Endothelial cell of umbilical vein (primary cell): Measurements from ENCODE around the gene CBX4. TPM values are rescaled to one million over a fixed set of nuclear protein-coding genes. Genes with fewer than 3 reads are reported as not detected.

Source experiments
- BruUV-seq: library from RNA; stranded (reverse); fragments of 400-500 nt; replicated peaks from 2 replicates; lab custom pipeline; 2021; lab: Mats Ljungman, UMichigan
- CTCF ChIA-PET: fragments of 300-600, 350-600 bp; sonication (Branson Sonifier 250); formaldehyde crosslinking; loops from one replicate; lab custom pipeline; 2021; ENCODE audit warnings: antibody characterized with exemption, inconsistent platforms; lab: Charles Lee
- POLR2A ChIA-PET: fragments of 300-600, 350-600 bp; sonication (Branson Sonifier 250); formaldehyde crosslinking; loops from one replicate; lab custom pipeline; 2021; ENCODE audit warnings: antibody characterized with exemption, inconsistent platforms; lab: Charles Lee
- DNase-seq: peaks from one replicate; pipeline ENCODE4 v3.0.0-alpha.2; 2011; ENCODE audit warnings: low read depth, low spot score
- FAIRE-seq: peaks from 2 replicates; lab custom pipeline; 2011; peaks lifted over from hg19 to GRCh38; lab: Jason Lieb, UNC
- H2AFZ ChIP-seq: 2 replicates; pipeline ENCODE4 v1.6.0; 2012; ENCODE audit warnings: low read depth, low read length, control low read depth, inconsistent platforms
- H3K27ac ChIP-seq: 2 replicates; pipeline ENCODE4 v1.5.1; 2011; ENCODE audit warnings: low read depth, mild to moderate bottlenecking, control low read depth, low read length, moderate library complexity; ENCODE audit not compliant: insufficient read depth
- H3K27me3 ChIP-seq, 2 experiments: 2 replicates each; pipeline versions ENCODE4 v1.6.0 to v1.6.1; 2011; ENCODE audit warnings: low read length in 2 of 2, mixed read lengths in 1 of 2; ENCODE audit not compliant: control insufficient read depth in 2 of 2, insufficient read depth in 2 of 2
- H3K36me3 ChIP-seq, 2 experiments: 2 replicates in 1 of 2; 3 replicates in 1 of 2; pipeline ENCODE4 v1.5.1; 2011; ENCODE audit warnings: low read length in 2 of 2, mild to moderate bottlenecking in 1 of 2, moderate library complexity in 1 of 2; ENCODE audit not compliant: control insufficient read depth in 2 of 2, insufficient read depth in 2 of 2; ENCODE audit errors: extremely low read depth in 1 of 2
- H3K4me1 ChIP-seq: 3 replicates; pipeline ENCODE4 v1.5.1; 2011; ENCODE audit warnings: mild to moderate bottlenecking, low read length; ENCODE audit not compliant: control insufficient read depth, insufficient read depth; ENCODE audit errors: extremely low read depth
- H3K4me2 ChIP-seq: 2 replicates; pipeline ENCODE4 v1.6.1; 2011; ENCODE audit warnings: low read length, control low read depth, mixed read lengths; ENCODE audit not compliant: insufficient read depth
- H3K4me3 ChIP-seq, 3 experiments: fragments of 200-600 bp in 1 of 3; sonication (generic), shearing (Covaris generic) in 1 of 3; replicated peaks in 1 of 3; 2 replicates each; pipeline ENCODE4 v1.5.1; 2011 to 2016; ENCODE audit warnings: control low read depth in 3 of 3, low read length in 3 of 3, mild to moderate bottlenecking in 2 of 3, inconsistent platforms in 1 of 3, low read depth in 1 of 3, moderate library complexity in 1 of 3; ENCODE audit not compliant: insufficient read depth in 1 of 3
- H3K79me2 ChIP-seq: 2 replicates; pipeline ENCODE4 v1.6.0; 2012; ENCODE audit warnings: low read length, inconsistent platforms; ENCODE audit not compliant: control insufficient read depth, insufficient read depth
- H3K9ac ChIP-seq: replicated peaks from 2 replicates; pipeline ENCODE3; 2011; ENCODE audit warnings: low read length, control low read depth; ENCODE audit not compliant: insufficient read depth; ENCODE audit errors: extremely low read depth
- H3K9me1 ChIP-seq: replicated peaks from 3 replicates; pipeline ENCODE4 v1.6.0; 2011; ENCODE audit warnings: mild to moderate bottlenecking, low read length; ENCODE audit not compliant: control insufficient read depth, insufficient read depth; ENCODE audit errors: extremely low read depth
- H3K9me3 ChIP-seq: replicated peaks from 2 replicates; pipeline ENCODE4 v1.5.1; 2012; ENCODE audit warnings: low read length, inconsistent platforms; ENCODE audit not compliant: control insufficient read depth, insufficient read depth
- H4K20me1 ChIP-seq: replicated peaks from 2 replicates; pipeline ENCODE3; 2011; ENCODE audit warnings: mild to moderate bottlenecking, low read length; ENCODE audit not compliant: control insufficient read depth, insufficient read depth; ENCODE audit errors: extremely low read depth
- CTCF ChIP-seq, 2 donors: IDR thresholded peaks; 1 replicate in 1 of 2; 2 replicates in 1 of 2; pipeline ENCODE4 v1.5.1; 2011; ENCODE audit warnings: low read length in 2 of 2, mild to moderate bottlenecking in 2 of 2, moderate library complexity in 2 of 2, control low read depth in 1 of 2, inconsistent platforms in 1 of 2, low read depth in 1 of 2; ENCODE audit not compliant: insufficient read depth in 1 of 2; ENCODE audit errors: extremely low read depth in 1 of 2
- EZH2 ChIP-seq: IDR thresholded peaks from 2 replicates; pipeline ENCODE4 v1.6.1; 2012; ENCODE audit warnings: borderline replicate concordance, low read depth, mild to moderate bottlenecking, moderate library complexity, low read length, inconsistent platforms; ENCODE audit not compliant: severe bottlenecking
- FOS ChIP-seq: IDR thresholded peaks from 2 replicates; pipeline ENCODE4 v1.6.1; 2011; ENCODE audit warnings: mild to moderate bottlenecking, low read length, moderate library complexity, borderline replicate concordance; ENCODE audit not compliant: insufficient read depth
- GATA2 ChIP-seq: IDR thresholded peaks from 2 replicates; pipeline ENCODE4 v1.7.0; 2011; ENCODE audit warnings: low read depth, mild to moderate bottlenecking, moderate library complexity, mixed read lengths, low read length; ENCODE audit not compliant: insufficient read length, insufficient read depth
- JUN ChIP-seq: IDR thresholded peaks from 2 replicates; pipeline ENCODE4 v1.6.1; 2011; ENCODE audit warnings: borderline replicate concordance, low read depth; ENCODE audit not compliant: insufficient read length, insufficient read depth
- MAX ChIP-seq: IDR thresholded peaks from 2 replicates; pipeline ENCODE4 v1.6.1; 2011; ENCODE audit not compliant: insufficient read depth, insufficient read length
- MYC ChIP-seq: IDR thresholded peaks from one replicate; pipeline ENCODE4 v1.6.1; 2011; ENCODE audit warnings: mild to moderate bottlenecking, low read depth, low read length
- POLR2A ChIP-seq: IDR thresholded peaks from 2 replicates; pipeline ENCODE4 v1.6.1; 2012; ENCODE audit warnings: low read depth, mild to moderate bottlenecking, control low read depth, low read length
- POLR2AphosphoS5 ChIP-seq: IDR thresholded peaks from 2 replicates; pipeline ENCODE4 v1.6.1; 2012; ENCODE audit warnings: low read depth, mild to moderate bottlenecking, control low read depth, low read length, moderate library complexity; ENCODE audit not compliant: insufficient read depth
- dilution Hi-C: fragments of 300-500 bp; cut with MboI; formaldehyde crosslinking; loops from one replicate; pipeline ENCODE4 v1.15.0; 2019; ENCODE audit warnings: low sequenced_read_pairs; ENCODE audit not compliant: extremely low pct_ligation_motif_present
- intact Hi-C: fragments of 100-400 bp; cut with micrococcal nuclease; formaldehyde crosslinking; loops from one replicate; pipeline ENCODE4 v1.10.0; 2022
- polyA plus RNA-seq, 4 experiments: library from polyadenylated mRNA; depleted of rRNA in 3 of 4; stranded (reverse) in 3 of 4; unstranded in 1 of 4; fragments of >200 nt; gene quantifications; 2 replicates each; pipeline versions ENCODE4 v1.2.1 to v1.2.3, GENCODE V29; 2011 to 2012; ENCODE audit warnings: missing spikeins in 1 of 4
- total RNA-seq: library from RNA; stranded (reverse); gene quantifications from 2 replicates; pipeline ENCODE4 v1.2.3, GENCODE V29; 2021

The CBX4 gene
- total and polyA plus RNA-seq, 2 donors (not counting 3 experiments of a cell fraction or from before 2014, with no cell fraction given): 7.0 to 12.3 TPM

GRCh38 chr17:79821331-79822095, 17.7 kb downstream of the CBX4 start:
- Histone ChIP-seq H3K4me3 (no peak overlapping the region), H3K4me2 (no peak overlapping the region), H3K36me3 (no peaks in the 10 kb centered on the region), H3K4me1 (peaks cover 5% of the 10 kb centered on the region), H3K9ac (no peak overlapping the region), H3K27me3 (peaks cover 27 to 32% of the 10 kb centered on the region in 2 experiments), H3K79me2 (no peaks in the 10 kb centered on the region), H3K9me3 (no peaks in the 10 kb centered on the region), H2AFZ (no peak overlapping the region), H4K20me1 (no peaks in the 10 kb centered on the region), H3K9me1 (no peaks in the 10 kb centered on the region), H3K27ac (no peak overlapping the region)
- intact Hi-C loops (no loop called here), dilution Hi-C loops (no loop called here)
- BruUV-seq: no TSS peak
- TF ChIP-seq MAX: no peak
- TF ChIP-seq POLR2A: no peak
- TF ChIP-seq FOS: no peak
- no peak for TF ChIP-seq JUN
- TF ChIP-seq GATA2: no peak
- TF ChIP-seq POLR2AphosphoS5: no peak
- no peak for TF ChIP-seq MYC
- TF ChIP-seq EZH2: no peak
- TF ChIP-seq CTCF (IDR thresholded peaks at IDR 0.05; ENCODE audit: extremely low read depth in 1 of 2, insufficient read depth in 1 of 2, low read depth in 1 of 2, low read length in 2 of 2): no peak
- FAIRE-seq (no peak), DNase-seq (no peak)
- ChIA-PET POLR2A (no interaction called here), CTCF (interaction anchor here (1.0 to 1.7 kb wide), 3 partner anchors 10 to 23 kb away, joined by 3 read pairs; no protein-coding TSS in a partner anchor)
